GM08714 (cell line): Measurements from ENCODE around the gene TELO2.
A peak's percentile ranks its signal among the peaks of the same experiment; 100 is the strongest.
"Not testable (repeated sequence)": the region's sequence is repeated elsewhere in the genome, so short reads cannot be mapped to it uniquely, and the experiment has no call there.

Source experiments
- H3K4me3 ChIP-seq: fragments of 200-500 bp; sonication (Bioruptor generic); 2 replicates; pipeline ENCODE4 v1.5.1; 2014; ENCODE audit warnings: mild to moderate bottlenecking, low read length, inconsistent platforms
- ZNF274 ChIP-seq: IDR thresholded peaks from 2 replicates; pipeline ENCODE4 v1.6.1; 2012; ENCODE audit warnings: mild to moderate bottlenecking, low read depth, low read length

The TELO2 gene

GRCh38 chr16:1464894-1465566 is 28.1 kb upstream of the TELO2 start:
- TF ChIP-seq ZNF274, result no peak
- H3K4me3 ChIP-seq, result no peak overlapping the region

GRCh38 chr16:1465567-1465915 is 27.6 kb upstream of the TELO2 start:
- TF ChIP-seq ZNF274, result no peak
- H3K4me3 ChIP-seq, result no peak overlapping the region

- no peak for TF ChIP-seq ZNF274
Observed at GRCh38 chr16:1466054-1466453, 27.1 kb upstream of the TELO2 start.

GRCh38 chr16:1466968-1467521 is 26.1 kb upstream of the TELO2 start:
- H3K4me3 ChIP-seq, result no peak overlapping the region
- no peak for TF ChIP-seq ZNF274

More at GRCh38 chr16:1466054-1466453, 27.1 kb upstream of the TELO2 start:
- no peak overlapping the region for H3K4me3 ChIP-seq

- no peak overlapping the region for H3K4me3 ChIP-seq
- no peak for TF ChIP-seq ZNF274
Observed at GRCh38 chr16:1468426-1468810, 24.7 kb upstream of the TELO2 start.

- not testable (repeated sequence) for H3K4me3 ChIP-seq
Observed at GRCh38 chr16:1469141-1469540, 24.0 kb upstream of the TELO2 start.

- H3K4me3 ChIP-seq, result no peak overlapping the region
- TF ChIP-seq ZNF274, result no peak
Observed at GRCh38 chr16:1469693-1470201, 23.4 kb upstream of the TELO2 start.

- no peak overlapping the region for H3K4me3 ChIP-seq
- no peak for TF ChIP-seq ZNF274
Observed at GRCh38 chr16:1470481-1471251, 22.5 kb upstream of the TELO2 start.

GRCh38 chr16:1471569-1472194 is 21.5 kb upstream of the TELO2 start:
- no peak for TF ChIP-seq ZNF274
- H3K4me3 ChIP-seq, result no peak overlapping the region

- H3K4me3 ChIP-seq, result no peak overlapping the region
- no peak for TF ChIP-seq ZNF274
Observed at GRCh38 chr16:1472974-1473373, 20.2 kb upstream of the TELO2 start.

- H3K4me3 ChIP-seq, result peak overlapping the region; percentile 82
- TF ChIP-seq ZNF274, result no peak
Observed at GRCh38 chr16:1474082-1474795, 18.9 kb upstream of the TELO2 start.

GRCh38 chr16:1474796-1475551 is 18.2 kb upstream of the TELO2 start, which contains the start of gene CLCN7:
TSS of gene CLCN7 (minus strand) at chr16:1475028. CDS start at chr16:1474974, 54 bp downstream.
- peak within 1 kb of the TSS; percentile 82 for H3K4me3 ChIP-seq
- TF ChIP-seq ZNF274, result no peak

- no peak for TF ChIP-seq ZNF274
- H3K4me3 ChIP-seq, result peak overlapping the region; percentile 82
Observed at GRCh38 chr16:1475552-1476114, 17.5 kb upstream of the TELO2 start.
